OCI-LY1 (cell line): Measurements from ENCODE around the gene ZNF518A.

ENCODE experiments used
- H2AFZ ChIP-seq: fragments of 200-600 bp; sonication (generic), shearing (Covaris generic); 2 replicates; pipeline ENCODE4 v1.6.0; 2014; ENCODE audit warnings: antibody characterized with exemption, mild to moderate bottlenecking, low read length
- H3F3A ChIP-seq: fragments of 200-600 bp; sonication (generic), shearing (Covaris generic); 2 replicates; pipeline ENCODE4 v1.6.0; 2014; ENCODE audit warnings: mild to moderate bottlenecking, antibody characterized with exemption, low read length, moderate library complexity; ENCODE audit not compliant: insufficient read depth
- H3K27ac ChIP-seq: fragments of 200-600 bp; sonication (generic); 2 replicates; pipeline ENCODE4 v1.5.1; 2014; ENCODE audit warnings: low read length, mixed run types, mild to moderate bottlenecking, low read depth; ENCODE audit not compliant: poor library complexity, severe bottlenecking
- H3K27me3 ChIP-seq: fragments of 200-600 bp; sonication (generic); 2 replicates; pipeline ENCODE4 v1.6.0; 2014; ENCODE audit warnings: antibody characterized with exemption, mild to moderate bottlenecking, low read length, moderate library complexity; ENCODE audit not compliant: insufficient read depth
- H3K36me3 ChIP-seq: fragments of 200-600 bp; sonication (generic); 2 replicates; pipeline ENCODE4 v1.6.1; 2014; ENCODE audit warnings: mild to moderate bottlenecking, antibody characterized with exemption, low read length, moderate library complexity, mixed read lengths; ENCODE audit not compliant: insufficient read depth
- H3K4me1 ChIP-seq: fragments of 200-600 bp; sonication (generic); 2 replicates; pipeline ENCODE4 v1.5.1; 2014; ENCODE audit warnings: mild to moderate bottlenecking, low read length, moderate library complexity; ENCODE audit not compliant: insufficient read depth, severe bottlenecking
- H3K4me2 ChIP-seq: fragments of 200-600 bp; sonication (generic), shearing (Covaris generic); 2 replicates; pipeline ENCODE4 v1.6.1; 2014; ENCODE audit warnings: low read length
- H3K4me3 ChIP-seq: fragments of 200-600 bp; sonication (generic); 2 replicates; pipeline ENCODE4 v1.5.1; 2014; ENCODE audit warnings: low read length, low read depth, mild to moderate bottlenecking, mixed read lengths; ENCODE audit not compliant: poor library complexity, severe bottlenecking
- H3K79me2 ChIP-seq: fragments of 200-600 bp; shearing (Covaris generic); 2 replicates; pipeline ENCODE4 v1.6.1; 2016; ENCODE audit warnings: mixed run types, low read length, mixed read lengths; ENCODE audit not compliant: insufficient read depth
- H3K9ac ChIP-seq: fragments of 200-600 bp; sonication (generic), shearing (Covaris generic); 2 replicates; pipeline ENCODE4 v1.6.1; 2014; ENCODE audit warnings: mild to moderate bottlenecking, low read length, mixed read lengths
- H3K9me2 ChIP-seq: fragments of 200-600 bp; sonication (generic), shearing (Covaris generic); 2 replicates; pipeline ENCODE4 v1.6.1; 2014; ENCODE audit warnings: low read depth, mild to moderate bottlenecking, low read length, mixed read lengths
- H3K9me3 ChIP-seq: fragments of 200-600 bp; shearing (Covaris generic); 2 replicates; pipeline ENCODE4 v1.6.1; 2014; ENCODE audit warnings: low read length, mixed read lengths
- H4K20me1 ChIP-seq: fragments of 200-600 bp; sonication (generic), shearing (Covaris generic); 2 replicates; pipeline ENCODE4 v1.6.0; 2016; ENCODE audit warnings: mild to moderate bottlenecking, low read length; ENCODE audit not compliant: insufficient read depth
- EZH2 ChIP-seq: fragments of 200-600 bp; sonication (generic), shearing (Covaris generic); IDR thresholded peaks from 2 replicates; pipeline ENCODE4 v1.8.0; 2017; ENCODE audit warnings: borderline replicate concordance, mixed run types, mild to moderate bottlenecking, antibody characterized with exemption, low read length, moderate library complexity, mixed read lengths
- TF ChIP-seq, protein P1 (sequence below): fragments of 200-600 bp; sonication (generic), shearing (Covaris generic); IDR thresholded peaks from 2 replicates; pipeline ENCODE4 v1.5.1; 2017; ENCODE audit warnings: mild to moderate bottlenecking, antibody characterized with exemption, low read length, moderate library complexity, mixed read lengths

The ZNF518A gene

DNA sequence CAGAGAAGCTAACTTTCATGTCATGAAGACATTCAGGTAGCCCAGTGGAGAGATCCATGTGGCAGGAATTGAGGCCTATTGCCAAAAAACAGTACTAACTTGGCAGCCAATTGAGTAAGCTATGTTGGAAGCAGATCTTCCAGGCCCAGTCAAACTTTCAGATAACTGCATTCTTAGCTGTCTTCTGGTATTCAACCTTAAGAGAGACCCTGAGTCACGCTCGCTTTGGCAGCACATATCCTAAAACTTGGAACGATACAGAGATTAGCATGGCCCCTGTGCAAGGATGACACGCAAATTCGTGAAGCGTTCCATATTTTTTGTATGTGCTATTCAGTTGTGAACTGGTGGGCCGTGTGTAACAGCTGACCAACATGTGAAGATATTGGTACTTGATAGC is 17.6 kb upstream of the ZNF518A start:
- Histone ChIP-seq H3K79me2 (no peaks in the 10 kb centered on the region), H3K27me3 (no peaks in the 10 kb centered on the region), H4K20me1 (no peaks in the 10 kb centered on the region), H3K4me2 (no peak overlapping the region), H3K4me1 (no peaks in the 10 kb centered on the region), H3K9me2 (no peaks in the 10 kb centered on the region), H2AFZ (no peak overlapping the region), H3K27ac (no peak overlapping the region), H3K36me3 (no peaks in the 10 kb centered on the region), H3K9ac (no peak overlapping the region), H3K9me3 (no peaks in the 10 kb centered on the region), H3K4me3 (no peak overlapping the region), H3F3A (no peaks in the 10 kb centered on the region)
- no peak for TF ChIP-seq EZH2
- TF ChIP-seq, protein P1, sequence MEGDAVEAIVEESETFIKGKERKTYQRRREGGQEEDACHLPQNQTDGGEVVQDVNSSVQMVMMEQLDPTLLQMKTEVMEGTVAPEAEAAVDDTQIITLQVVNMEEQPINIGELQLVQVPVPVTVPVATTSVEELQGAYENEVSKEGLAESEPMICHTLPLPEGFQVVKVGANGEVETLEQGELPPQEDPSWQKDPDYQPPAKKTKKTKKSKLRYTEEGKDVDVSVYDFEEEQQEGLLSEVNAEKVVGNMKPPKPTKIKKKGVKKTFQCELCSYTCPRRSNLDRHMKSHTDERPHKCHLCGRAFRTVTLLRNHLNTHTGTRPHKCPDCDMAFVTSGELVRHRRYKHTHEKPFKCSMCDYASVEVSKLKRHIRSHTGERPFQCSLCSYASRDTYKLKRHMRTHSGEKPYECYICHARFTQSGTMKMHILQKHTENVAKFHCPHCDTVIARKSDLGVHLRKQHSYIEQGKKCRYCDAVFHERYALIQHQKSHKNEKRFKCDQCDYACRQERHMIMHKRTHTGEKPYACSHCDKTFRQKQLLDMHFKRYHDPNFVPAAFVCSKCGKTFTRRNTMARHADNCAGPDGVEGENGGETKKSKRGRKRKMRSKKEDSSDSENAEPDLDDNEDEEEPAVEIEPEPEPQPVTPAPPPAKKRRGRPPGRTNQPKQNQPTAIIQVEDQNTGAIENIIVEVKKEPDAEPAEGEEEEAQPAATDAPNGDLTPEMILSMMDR, result no peak

DNA sequence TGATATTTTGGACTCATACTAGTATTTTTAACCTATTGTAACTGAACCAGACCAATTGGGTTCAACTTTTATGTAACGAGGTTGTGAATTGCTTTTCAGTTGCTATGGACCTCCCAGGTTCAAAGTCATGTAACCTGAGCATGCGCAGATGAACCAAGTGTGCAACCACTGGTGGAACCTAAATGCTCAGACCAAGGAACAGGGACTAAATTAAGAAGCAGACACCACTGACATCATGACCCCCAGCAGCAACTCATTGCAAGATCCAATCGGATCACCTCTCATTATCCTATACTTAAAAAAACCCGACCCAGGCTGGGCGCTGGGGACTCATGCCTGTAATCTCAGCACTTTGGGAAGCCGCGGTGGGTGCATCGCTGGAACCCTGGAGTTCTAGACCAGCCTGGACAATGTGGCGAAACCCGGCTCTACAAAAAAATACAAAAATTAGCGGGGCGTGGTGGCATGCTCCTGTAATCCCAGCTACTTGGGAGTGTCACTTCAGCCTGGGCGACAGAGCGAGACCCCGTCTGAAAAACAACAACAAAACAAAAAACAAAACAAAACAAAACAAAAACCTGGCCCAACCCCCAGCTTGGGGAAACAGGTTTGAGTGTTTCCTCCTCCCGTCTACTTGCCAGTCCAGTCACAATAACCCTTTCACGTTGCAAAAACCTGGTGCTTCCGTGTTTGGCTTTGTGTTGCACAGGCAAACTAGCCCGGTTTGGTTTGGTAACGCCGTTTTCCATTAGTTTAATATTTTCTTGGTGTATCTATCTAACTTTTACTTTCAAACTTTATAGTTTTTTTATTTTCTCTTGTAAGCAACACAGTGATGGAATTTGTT is 11.3 kb upstream of the ZNF518A start:
- Histone ChIP-seq H3K9ac (no peak overlapping the region), H3K4me3 (no peak overlapping the region), H3K4me1 (no peaks in the 10 kb centered on the region), H3K9me2 (no peaks in the 10 kb centered on the region), H3K27ac (no peak overlapping the region), H2AFZ (no peak overlapping the region), H4K20me1 (no peaks in the 10 kb centered on the region), H3K4me2 (no peak overlapping the region), H3K36me3 (no peaks in the 10 kb centered on the region), H3F3A (no peaks in the 10 kb centered on the region), H3K79me2 (no peaks in the 10 kb centered on the region), H3K27me3 (no peaks in the 10 kb centered on the region), H3K9me3 (no peaks in the 10 kb centered on the region)
- no peak for TF ChIP-seq EZH2
- TF ChIP-seq, protein P1, result no peak

DNA sequence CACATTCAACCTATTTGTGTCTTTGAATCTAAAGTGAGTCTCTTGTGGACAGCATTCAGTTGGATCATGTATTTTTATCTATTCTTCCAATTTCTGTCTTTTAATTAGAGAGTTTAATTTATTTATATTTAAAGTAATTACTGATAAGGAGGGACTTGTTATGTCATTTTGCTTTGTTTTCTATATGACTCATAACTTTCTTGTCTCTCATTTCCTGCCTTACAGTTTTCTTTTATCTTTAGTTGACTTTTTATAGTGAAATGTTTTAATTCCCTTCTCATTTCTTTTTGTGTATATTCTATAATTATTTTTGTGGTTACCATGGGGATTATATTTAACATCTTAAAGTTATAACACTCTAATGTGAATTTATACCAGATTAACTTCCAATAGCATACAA is 7.3 kb upstream of the ZNF518A start:
- H2AFZ ChIP-seq, result no peak overlapping the region
- H3F3A ChIP-seq, result no peaks in the 10 kb centered on the region
- no peaks in the 10 kb centered on the region for H3K36me3 ChIP-seq
- no peak overlapping the region for H3K4me3 ChIP-seq
- H3K4me2 ChIP-seq, result no peak overlapping the region
- no peak for TF ChIP-seq EZH2
- TF ChIP-seq, protein P1, result no peak
- H3K9ac ChIP-seq, result no peak overlapping the region
- H3K79me2 ChIP-seq, result no peaks in the 10 kb centered on the region
- no peaks in the 10 kb centered on the region for H3K9me3 ChIP-seq
- peaks cover 15% of the 10 kb centered on the region for H3K4me1 ChIP-seq
- H3K9me2 ChIP-seq, result no peaks in the 10 kb centered on the region
- H3K27ac ChIP-seq, result no peak overlapping the region
- no peaks in the 10 kb centered on the region for H3K27me3 ChIP-seq
- H4K20me1 ChIP-seq, result no peaks in the 10 kb centered on the region
